ENCODE measurements around the gene CLC.

The CLC gene

DNA sequence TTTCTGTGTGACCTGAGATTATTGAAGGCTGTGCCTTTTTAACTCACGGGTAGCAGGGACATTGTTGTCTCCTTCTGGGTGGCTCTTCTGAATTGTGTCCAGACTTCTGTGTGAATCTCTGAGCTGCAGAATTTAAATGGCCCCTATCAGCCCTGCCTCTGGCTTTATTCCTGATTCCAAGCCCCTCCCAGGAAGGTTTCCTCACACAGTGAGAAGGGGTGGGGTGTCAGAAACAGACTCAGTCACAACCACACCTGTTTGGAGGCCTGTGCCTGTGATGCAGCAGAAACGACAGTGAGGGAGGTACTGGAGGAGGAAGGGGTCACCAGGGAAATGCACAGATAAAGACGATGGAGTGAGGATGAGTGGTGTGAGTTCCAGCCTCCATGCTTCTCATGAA, at the start of gene CLC:
TSS of gene CLC (minus strand) at position 139 of the 400 bp plus-strand sequence. CDS start at position 62, 77 bp downstream.
- no peak for TF ChIP-seq GATA3 (IDR thresholded peaks at IDR 0.05; ENCODE audit: low read depth, low read length)
- no peak for TF ChIP-seq GATA2 (IDR thresholded peaks at IDR 0.05; ENCODE audit: low read depth, low read length)

DNA sequence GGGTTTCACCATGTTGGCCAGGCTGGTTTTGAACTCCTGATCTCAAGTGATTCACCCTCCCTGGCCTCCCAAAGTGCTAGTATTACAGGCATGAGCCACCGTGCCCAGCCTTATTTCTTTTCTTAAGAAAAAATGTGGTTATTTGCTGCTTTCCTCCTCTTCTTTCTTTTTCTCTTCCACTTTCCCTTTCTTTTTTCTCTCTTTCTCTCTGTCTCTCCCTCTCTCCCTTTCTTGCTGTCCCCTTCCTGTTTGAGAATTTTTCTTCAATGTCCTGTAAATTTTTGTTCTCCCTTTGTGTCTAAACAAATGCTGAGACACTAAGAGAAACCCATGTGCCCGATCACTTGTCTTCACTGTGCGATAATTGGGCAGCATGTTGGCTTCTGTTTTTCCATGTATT, 43.1 kb upstream of the CLC start:
- TF ChIP-seq GATA2 (IDR thresholded peaks at IDR 0.05; ENCODE audit: low read depth, low read length) (no peak), GATA3 (IDR thresholded peaks at IDR 0.05; ENCODE audit: low read depth, low read length) (no peak)

DNA sequence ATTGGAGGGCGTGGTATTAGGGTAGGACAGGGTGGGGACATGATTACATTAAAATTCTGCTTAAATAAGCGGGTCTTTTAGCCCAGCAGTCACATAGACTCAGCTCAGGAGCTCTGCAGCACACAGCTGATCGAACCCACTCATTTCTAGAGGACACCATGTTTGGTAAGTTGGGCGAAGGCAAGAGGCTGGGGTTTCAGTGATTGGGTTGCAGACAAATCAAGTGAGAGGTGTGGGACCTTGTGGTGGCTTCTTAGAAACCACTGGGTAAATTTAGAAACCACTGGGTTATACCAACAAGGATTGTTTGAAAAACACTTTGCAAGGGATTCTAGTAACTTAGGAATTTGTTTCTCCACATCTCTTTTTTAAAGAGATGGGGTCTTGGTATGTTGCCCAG, 40.9 kb upstream of the CLC start, which contains the start of gene LEUTX:
TSS of gene LEUTX (plus strand) at position 92 of the 400 bp plus-strand sequence. CDS start at position 159, 67 bp downstream.
- no peak for TF ChIP-seq GATA2 (IDR thresholded peaks at IDR 0.05; ENCODE audit: low read depth, low read length)
- no peak for TF ChIP-seq GATA3 (IDR thresholded peaks at IDR 0.05; ENCODE audit: low read depth, low read length)

DNA sequence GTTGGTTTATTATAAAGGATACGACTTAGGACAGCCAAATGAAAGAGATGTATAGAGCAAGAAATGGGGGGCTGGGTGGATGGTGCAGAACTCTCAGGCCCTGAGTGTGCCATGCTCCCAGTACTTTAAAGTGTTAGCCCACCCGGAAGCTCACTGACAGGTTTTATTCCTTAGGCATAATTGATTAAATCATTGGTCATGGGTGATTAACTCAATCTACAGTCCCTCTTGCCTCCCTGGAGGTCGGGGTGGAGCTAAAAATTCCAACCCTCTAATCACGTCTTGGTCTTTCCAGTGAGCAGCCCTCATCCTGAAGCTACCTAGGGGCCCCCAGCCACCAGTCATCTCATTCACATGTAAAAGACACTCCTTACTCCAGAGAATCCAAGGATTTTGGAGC, 31.0 kb upstream of the CLC start:
- TF ChIP-seq GATA3 (IDR thresholded peaks at IDR 0.05; ENCODE audit: low read depth, low read length) (no peak), GATA2 (IDR thresholded peaks at IDR 0.05; ENCODE audit: low read depth, low read length) (no peak)

DNA sequence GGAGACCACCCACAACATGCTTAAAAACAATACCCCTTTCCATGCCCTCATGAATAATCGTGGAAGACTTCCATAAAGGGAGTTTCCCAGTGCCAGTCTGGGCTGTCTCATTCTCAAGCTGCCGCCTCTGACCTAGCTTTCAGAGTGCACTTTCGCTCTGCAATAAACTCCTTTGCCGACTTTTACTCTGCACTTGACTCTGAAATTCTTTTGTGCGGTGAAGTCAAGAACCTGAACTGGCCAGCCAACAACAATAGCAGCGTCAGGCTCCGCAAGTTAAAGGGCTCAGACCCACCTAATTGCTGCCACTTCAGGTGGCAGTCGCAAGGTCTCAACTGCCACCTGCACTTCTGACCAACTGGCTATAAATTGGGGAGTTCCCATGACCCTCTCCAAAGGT, 30.5 kb upstream of the CLC start:
- no peak for TF ChIP-seq GATA3 (IDR thresholded peaks at IDR 0.05; ENCODE audit: low read depth, low read length)
- TF ChIP-seq GATA2 (IDR thresholded peaks at IDR 0.05; ENCODE audit: low read depth, low read length): no peak

DNA sequence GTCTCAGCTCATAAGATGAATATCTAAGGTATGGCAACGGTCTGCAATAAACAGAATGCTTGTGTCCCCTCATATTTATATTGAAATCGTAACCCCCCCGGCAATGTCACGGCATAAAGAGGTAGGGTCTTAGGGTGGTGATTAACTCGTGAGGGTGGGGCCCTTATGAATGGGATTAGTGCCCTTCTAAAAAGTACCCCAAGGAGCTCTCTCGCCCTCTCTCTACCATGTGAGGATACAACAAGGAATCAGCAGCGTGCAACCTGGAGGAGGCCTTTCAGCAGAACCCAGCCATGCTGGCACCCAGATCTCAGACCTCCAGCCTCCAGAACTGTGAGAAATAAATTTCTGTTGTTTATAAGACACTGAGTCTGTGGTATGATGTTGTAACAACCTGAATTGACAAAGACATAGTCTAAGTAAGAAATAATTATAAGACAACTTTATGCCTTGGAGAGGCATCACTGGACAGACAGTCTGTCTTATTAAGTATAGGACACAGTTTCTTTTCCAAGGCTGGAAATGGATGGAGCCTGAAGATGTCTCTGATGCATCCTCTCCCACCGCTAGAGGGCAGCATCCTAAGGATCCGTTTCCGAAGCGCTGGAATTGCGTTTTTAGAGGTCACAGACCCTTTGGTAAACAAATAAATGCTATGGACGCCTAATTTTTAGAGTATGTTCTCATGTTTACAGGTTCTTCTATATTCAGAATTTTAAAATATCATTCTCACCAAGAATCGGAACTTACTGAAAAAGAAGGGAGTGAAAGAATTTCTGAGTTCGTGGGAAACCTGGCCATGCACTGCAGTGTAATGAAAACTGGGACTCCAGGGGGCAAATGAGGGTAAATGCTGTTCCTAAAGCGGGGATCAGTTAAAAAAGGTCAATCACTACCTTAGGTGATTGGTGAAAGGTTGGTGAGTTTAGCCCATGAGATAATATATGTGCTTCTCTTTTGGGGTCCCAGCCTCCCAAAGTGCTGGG, 27.6 kb upstream of the CLC start:
- no peak for TF ChIP-seq GATA2 (IDR thresholded peaks at IDR 0.05; ENCODE audit: low read depth, low read length)
- no peak for TF ChIP-seq GATA3 (IDR thresholded peaks at IDR 0.05; ENCODE audit: low read depth, low read length)

DNA sequence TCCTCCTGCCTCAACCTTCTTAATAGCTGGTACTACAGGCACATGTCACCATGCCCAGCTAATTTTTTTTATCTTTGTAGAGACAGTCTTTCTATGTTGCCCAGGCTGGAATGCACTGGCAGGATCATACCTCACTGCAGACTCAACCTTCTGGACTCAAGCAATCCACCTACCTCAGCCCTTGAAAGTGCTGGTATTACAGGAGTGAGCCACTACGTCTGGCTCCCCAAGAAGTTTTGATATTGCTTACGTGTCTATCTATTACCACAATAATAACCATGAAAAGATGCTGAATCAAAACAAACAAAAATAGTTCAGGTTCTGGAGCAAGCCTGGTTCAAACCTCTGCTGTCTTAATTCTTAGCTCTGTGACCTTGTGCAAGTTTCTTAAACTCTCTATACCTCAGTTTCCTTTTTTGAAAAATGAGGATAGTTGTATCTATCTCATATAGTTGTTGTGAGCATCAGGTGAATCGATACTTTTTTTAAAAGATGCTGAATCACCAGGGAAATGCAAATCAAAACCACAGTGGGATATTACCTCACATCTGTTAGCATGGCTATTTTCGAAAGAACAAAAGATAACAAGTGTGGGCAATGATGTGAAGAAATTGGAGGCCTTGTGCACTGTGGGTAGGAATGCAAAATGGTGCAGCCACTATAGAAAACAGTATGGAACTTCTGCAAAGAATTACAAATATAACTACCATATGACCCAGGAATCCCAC, 21.8 kb upstream of the CLC start:
- no peak for TF ChIP-seq GATA3 (IDR thresholded peaks at IDR 0.05; ENCODE audit: low read depth, low read length)
- no peak for TF ChIP-seq GATA2 (IDR thresholded peaks at IDR 0.05; ENCODE audit: low read depth, low read length)

DNA sequence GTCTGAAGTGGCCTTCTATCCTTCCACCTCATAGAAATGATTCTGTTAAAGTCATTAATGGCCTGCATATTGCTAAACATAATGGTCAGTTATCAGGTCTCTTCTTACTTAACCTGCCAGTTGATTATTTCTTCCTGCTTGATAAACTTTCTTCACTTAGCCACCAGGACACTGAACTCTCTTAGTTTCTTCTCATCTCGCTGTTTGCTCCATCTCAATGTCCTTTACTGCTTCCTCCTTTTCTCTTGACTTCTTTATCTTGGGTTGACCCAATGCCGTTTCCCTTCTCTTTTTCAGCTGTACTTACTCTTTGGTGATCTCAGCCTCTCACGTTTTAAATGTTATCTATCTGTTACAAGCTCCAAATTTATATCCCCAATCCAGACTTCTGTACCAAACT, 17.1 kb upstream of the CLC start:
- no peak for TF ChIP-seq GATA3 (IDR thresholded peaks at IDR 0.05; ENCODE audit: low read depth, low read length)
- no peak for TF ChIP-seq GATA2 (IDR thresholded peaks at IDR 0.05; ENCODE audit: low read depth, low read length)

DNA sequence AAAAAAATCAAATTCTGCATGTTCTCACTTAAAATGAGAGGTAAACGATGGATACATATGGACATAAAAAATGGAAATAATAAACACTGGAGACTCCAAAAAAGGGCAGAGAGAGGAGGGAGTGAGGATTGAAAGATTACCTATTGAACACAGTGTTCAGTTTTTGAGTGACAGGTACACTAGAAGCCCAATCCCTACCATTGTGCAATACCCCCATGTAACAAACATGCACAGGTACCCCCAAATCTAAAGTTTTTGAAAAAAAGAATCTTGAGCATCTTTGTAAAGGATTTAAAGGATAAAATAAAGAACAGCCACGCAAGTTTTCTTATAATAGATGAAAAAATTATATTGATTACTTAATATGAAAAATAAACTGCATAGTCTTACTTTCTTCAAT, 16.7 kb upstream of the CLC start:
- TF ChIP-seq GATA2 (IDR thresholded peaks at IDR 0.05; ENCODE audit: low read depth, low read length): no peak
- no peak for TF ChIP-seq GATA3 (IDR thresholded peaks at IDR 0.05; ENCODE audit: low read depth, low read length)

DNA sequence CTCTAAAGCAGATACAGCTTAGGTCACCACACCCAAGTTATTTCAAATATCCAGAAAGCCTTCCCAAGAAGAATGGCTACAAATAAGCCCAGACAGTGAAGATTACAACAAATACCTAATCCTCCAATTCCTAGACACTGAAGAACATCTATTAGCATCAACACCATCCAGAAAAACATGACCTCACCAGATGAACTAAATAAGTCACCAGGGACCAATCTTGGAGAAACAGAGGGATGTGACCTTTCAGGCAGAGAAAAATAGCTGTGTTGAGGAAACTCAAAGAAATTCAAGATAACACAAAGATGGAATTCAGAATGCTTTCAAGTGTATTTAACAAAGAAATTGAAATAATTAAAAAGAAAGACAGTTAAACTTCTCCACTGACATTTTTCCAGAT, 15.0 kb upstream of the CLC start:
- TF ChIP-seq GATA3 (IDR thresholded peaks at IDR 0.05; ENCODE audit: low read depth, low read length): no peak
- TF ChIP-seq GATA2 (IDR thresholded peaks at IDR 0.05; ENCODE audit: low read depth, low read length): no peak

DNA sequence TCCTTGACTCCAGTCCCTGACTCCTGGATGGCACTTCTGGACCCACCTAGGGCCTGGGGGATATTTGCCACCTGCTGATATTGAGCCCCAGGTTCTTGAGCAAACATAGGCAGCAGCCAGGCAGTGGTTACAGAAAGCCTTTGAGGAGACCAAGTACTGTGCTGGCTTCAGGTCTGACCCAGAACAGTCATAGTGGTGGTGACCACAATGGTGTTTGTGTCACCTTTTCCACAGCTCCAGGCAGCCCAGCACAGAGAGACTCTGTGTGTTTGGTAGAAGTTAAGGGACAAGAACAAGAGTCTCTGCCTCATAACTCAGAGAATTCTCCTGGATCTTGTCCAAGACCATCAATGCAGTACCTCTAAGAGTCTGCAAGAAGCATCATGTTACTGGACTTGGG, 14.6 kb upstream of the CLC start:
- TF ChIP-seq GATA2 (IDR thresholded peaks at IDR 0.05; ENCODE audit: low read depth, low read length) (no peak), GATA3 (IDR thresholded peaks at IDR 0.05; ENCODE audit: low read depth, low read length) (no peak)

DNA sequence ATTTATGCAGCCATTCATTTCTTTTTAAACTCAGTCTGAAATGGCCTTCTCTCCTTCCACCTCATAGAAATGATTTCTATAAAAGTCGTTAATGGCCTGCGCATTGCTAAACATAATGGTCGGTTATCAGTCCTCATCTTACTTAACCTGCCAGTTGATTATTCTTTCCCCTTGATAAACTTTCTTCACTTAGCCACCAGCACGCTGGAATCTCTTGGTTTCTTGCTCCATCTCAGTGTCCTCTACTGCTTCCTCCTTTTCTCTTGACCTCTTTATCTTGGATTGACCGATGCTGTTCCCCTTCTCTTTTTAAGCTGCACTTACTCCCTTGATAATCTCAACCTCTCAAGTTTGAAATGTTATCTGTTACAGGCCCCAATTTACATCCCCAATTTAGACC, 12.2 kb upstream of the CLC start:
- TF ChIP-seq GATA2 (IDR thresholded peaks at IDR 0.05; ENCODE audit: low read depth, low read length): no peak
- TF ChIP-seq GATA3 (IDR thresholded peaks at IDR 0.05; ENCODE audit: low read depth, low read length): no peak

DNA sequence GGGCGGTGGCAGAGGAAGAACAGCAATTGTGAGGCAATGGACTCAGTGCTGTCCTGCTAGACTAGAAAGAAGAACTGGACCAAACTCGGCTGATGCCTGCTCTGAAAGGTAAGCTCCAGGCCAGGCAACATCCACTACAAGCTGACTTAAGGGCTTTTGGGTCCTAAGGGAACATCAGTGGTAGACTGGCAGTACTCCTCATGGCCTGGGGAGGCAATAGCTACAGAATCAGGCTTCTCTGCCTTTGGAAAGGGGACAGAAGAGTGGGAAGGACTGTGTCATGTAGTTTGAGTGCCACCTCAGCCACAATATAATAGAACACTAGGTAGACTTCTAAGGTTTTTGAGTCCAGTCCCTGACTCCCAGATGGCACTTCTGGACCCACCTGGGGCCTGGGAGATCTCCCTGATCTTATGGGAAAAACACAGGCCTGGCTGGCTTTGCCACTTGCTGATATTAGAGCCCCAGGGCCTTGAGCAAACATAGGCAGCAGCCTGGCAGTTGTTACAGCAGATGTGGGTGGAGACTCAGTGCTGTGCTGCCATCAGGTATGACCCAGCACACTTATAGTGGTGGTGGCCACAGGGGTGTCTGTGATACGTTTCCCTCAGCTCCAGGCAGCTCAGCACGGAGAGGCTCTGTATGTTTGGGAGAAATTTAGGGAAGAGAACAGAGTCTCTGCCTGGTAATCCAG, 9.2 kb upstream of the CLC start:
- no peak for TF ChIP-seq GATA2 (IDR thresholded peaks at IDR 0.05; ENCODE audit: low read depth, low read length)
- no peak for TF ChIP-seq GATA3 (IDR thresholded peaks at IDR 0.05; ENCODE audit: low read depth, low read length)

DNA sequence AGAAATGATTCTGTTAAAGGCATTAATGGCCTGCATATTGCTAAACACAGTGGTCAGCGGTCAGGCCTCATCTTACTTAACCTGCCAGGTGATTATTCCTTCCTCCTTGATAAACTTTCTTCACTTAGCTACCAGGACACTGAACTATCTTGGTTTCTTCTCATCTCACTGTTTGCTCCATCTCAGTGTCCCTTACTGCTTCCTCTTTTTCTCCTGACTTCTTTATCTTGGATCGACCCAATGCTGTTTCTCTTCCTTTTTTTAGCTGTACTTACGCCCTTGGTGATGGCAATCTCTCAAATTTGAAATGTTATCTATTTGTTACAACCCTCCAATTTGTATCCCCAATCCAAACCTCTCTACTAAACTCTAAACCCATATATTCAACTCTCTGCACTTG, 7.8 kb upstream of the CLC start:
- no peak for TF ChIP-seq GATA3 (IDR thresholded peaks at IDR 0.05; ENCODE audit: low read depth, low read length)
- no peak for TF ChIP-seq GATA2 (IDR thresholded peaks at IDR 0.05; ENCODE audit: low read depth, low read length)

Data from SH-SY5Y (cell line).